Measurements from ENCODE around the gene OBSL1.

OBSL1 gene

GRCh38 chr2:219593154-219593553, 21.8 kb upstream of the OBSL1 start:
- Histone ChIP-seq H3K4me2 (ENCODE audit: low read depth, low read length, poor library complexity, severe bottlenecking) (no peak overlapping the region), H3K9me2 (replicated peaks; ENCODE audit: low read depth, low read length) (no peaks in the 10 kb centered on the region), H4K20me1 (ENCODE audit: insufficient read depth, low read length, poor library complexity, severe bottlenecking) (no peaks in the 10 kb centered on the region), H3K4me1 (ENCODE audit: insufficient read depth, low read length, poor library complexity, severe bottlenecking) (peaks cover 6% of the 10 kb centered on the region), H3F3A (ENCODE audit: low read depth) (no peaks in the 10 kb centered on the region), H3K9me3 (ENCODE audit: insufficient read depth, low read depth, low read length) (no peaks in the 10 kb centered on the region), H3K4me3 (ENCODE audit: low read length, poor library complexity, severe bottlenecking) (no peak overlapping the region), H3K9ac (ENCODE audit: low read depth, low read length, poor library complexity, severe bottlenecking) (no peak overlapping the region), H3K27me3 (ENCODE audit: insufficient read depth, low read length, poor library complexity, severe bottlenecking) (no peaks in the 10 kb centered on the region), H3K79me2 (ENCODE audit: insufficient read depth, low read length) (peaks cover 2% of the 10 kb centered on the region; the same call in 1 of the 2 replicates), H2AFZ (ENCODE audit: low read length) (no peak overlapping the region), H3K36me3 (ENCODE audit: insufficient read depth, low read length) (no peaks in the 10 kb centered on the region)
- TF ChIP-seq EZH2phosphoT487 (IDR thresholded peaks at IDR 0.05; ENCODE audit: borderline replicate concordance): no peak
- no peak for TF ChIP-seq CTCF (conservative IDR thresholded peaks at IDR 0.05; ENCODE audit: low read length)

GRCh38 chr2:219592736-219593135, 21.4 kb upstream of the OBSL1 start:
- no peak overlapping the region for H3K4me3 ChIP-seq (ENCODE audit: low read length, poor library complexity, severe bottlenecking)
- H2AFZ ChIP-seq (ENCODE audit: low read length): no peak overlapping the region
- no peaks in the 10 kb centered on the region for H3F3A ChIP-seq (ENCODE audit: low read depth)
- H3K4me2 ChIP-seq (ENCODE audit: low read depth, low read length, poor library complexity, severe bottlenecking): no peak overlapping the region
- H3K27me3 ChIP-seq (ENCODE audit: insufficient read depth, low read length, poor library complexity, severe bottlenecking): no peaks in the 10 kb centered on the region
- H3K36me3 ChIP-seq (ENCODE audit: insufficient read depth, low read length): no peaks in the 10 kb centered on the region
- H4K20me1 ChIP-seq (ENCODE audit: insufficient read depth, low read length, poor library complexity, severe bottlenecking): no peaks in the 10 kb centered on the region
- H3K9ac ChIP-seq (ENCODE audit: low read depth, low read length, poor library complexity, severe bottlenecking): no peak overlapping the region
- no peak for TF ChIP-seq CTCF (conservative IDR thresholded peaks at IDR 0.05; ENCODE audit: low read length)
- TF ChIP-seq EZH2phosphoT487 (IDR thresholded peaks at IDR 0.05; ENCODE audit: borderline replicate concordance): no peak
- H3K9me2 ChIP-seq (replicated peaks; ENCODE audit: low read depth, low read length): no peaks in the 10 kb centered on the region
- peaks cover 6% of the 10 kb centered on the region for H3K4me1 ChIP-seq (ENCODE audit: insufficient read depth, low read length, poor library complexity, severe bottlenecking)
- no peaks in the 10 kb centered on the region for H3K9me3 ChIP-seq (ENCODE audit: insufficient read depth, low read depth, low read length)
- no peaks in the 10 kb centered on the region for H3K79me2 ChIP-seq (ENCODE audit: insufficient read depth, low read length)

GRCh38 chr2:219591091-219591490, 19.8 kb upstream of the OBSL1 start:
- no peaks in the 10 kb centered on the region for H4K20me1 ChIP-seq (ENCODE audit: insufficient read depth, low read length, poor library complexity, severe bottlenecking)
- no peaks in the 10 kb centered on the region for H3F3A ChIP-seq (ENCODE audit: low read depth)
- no peak overlapping the region for H2AFZ ChIP-seq (ENCODE audit: low read length)
- no peaks in the 10 kb centered on the region for H3K9me3 ChIP-seq (ENCODE audit: insufficient read depth, low read depth, low read length)
- H3K4me1 ChIP-seq (ENCODE audit: insufficient read depth, low read length, poor library complexity, severe bottlenecking): no peaks in the 10 kb centered on the region
- no peak overlapping the region for H3K9ac ChIP-seq (ENCODE audit: low read depth, low read length, poor library complexity, severe bottlenecking)
- TF ChIP-seq EZH2phosphoT487 (IDR thresholded peaks at IDR 0.05; ENCODE audit: borderline replicate concordance): no peak
- TF ChIP-seq CTCF (conservative IDR thresholded peaks at IDR 0.05; ENCODE audit: low read length): no peak
- no peak overlapping the region for H3K4me3 ChIP-seq (ENCODE audit: low read length, poor library complexity, severe bottlenecking)
- no peaks in the 10 kb centered on the region for H3K27me3 ChIP-seq (ENCODE audit: insufficient read depth, low read length, poor library complexity, severe bottlenecking)
- H3K79me2 ChIP-seq (ENCODE audit: insufficient read depth, low read length): no peaks in the 10 kb centered on the region
- no peaks in the 10 kb centered on the region for H3K36me3 ChIP-seq (ENCODE audit: insufficient read depth, low read length)
- no peak overlapping the region for H3K4me2 ChIP-seq (ENCODE audit: low read depth, low read length, poor library complexity, severe bottlenecking)
- no peaks in the 10 kb centered on the region for H3K9me2 ChIP-seq (replicated peaks; ENCODE audit: low read depth, low read length)
